GM21367 (cell line): ENCODE results near the gene VAV2.

Experiments used
- ATAC-seq: cut with Tn5 transposase; IDR thresholded peaks from one replicate; pipeline ENCODE4 v1.9.1; 2021; ENCODE audit not compliant: unreplicated experiment

VAV2 gene

GRCh38 chr9:133791069-133791468, 201.1 kb downstream of the VAV2 start:
- ATAC-seq: no peak

GRCh38 chr9:133789778-133790177, 202.3 kb downstream of the VAV2 start:
- ATAC-seq: no peak

- ATAC-seq: no peak
These were observed 203.1 kb downstream of the VAV2 start for GRCh38 chr9:133788819-133789717.

- no peak for ATAC-seq
These were observed 203.9 kb downstream of the VAV2 start for GRCh38 chr9:133788045-133788818.

- peak; percentile 47 for ATAC-seq
These were observed 204.4 kb downstream of the VAV2 start for GRCh38 chr9:133787754-133788025.

GRCh38 chr9:133786907-133787753, 205.0 kb downstream of the VAV2 start:
- no peak for ATAC-seq

GRCh38 chr9:133786371-133786753, 205.8 kb downstream of the VAV2 start:
- ATAC-seq: no peak

- no peak for ATAC-seq
These were observed 206.3 kb downstream of the VAV2 start for GRCh38 chr9:133785753-133786370.

- no peak for ATAC-seq
These were observed 207.2 kb downstream of the VAV2 start for GRCh38 chr9:133784731-133785561.

- no peak for ATAC-seq
These were observed 208.8 kb downstream of the VAV2 start for GRCh38 chr9:133783331-133783731.

- no peak for ATAC-seq
These were observed 209.7 kb downstream of the VAV2 start for GRCh38 chr9:133782157-133783130.

GRCh38 chr9:133781828-133782135, 210.3 kb downstream of the VAV2 start:
- no peak for ATAC-seq

GRCh38 chr9:133780962-133781827, 210.9 kb downstream of the VAV2 start:
- ATAC-seq: no peak

GRCh38 chr9:133780404-133780945, 211.6 kb downstream of the VAV2 start:
- no peak for ATAC-seq

GRCh38 chr9:133779516-133780403, 212.4 kb downstream of the VAV2 start:
- ATAC-seq: no peak

GRCh38 chr9:133779081-133779480, 213.0 kb downstream of the VAV2 start:
- no peak for ATAC-seq
